Measurements from ENCODE around the gene SEMA4D.

DNA sequence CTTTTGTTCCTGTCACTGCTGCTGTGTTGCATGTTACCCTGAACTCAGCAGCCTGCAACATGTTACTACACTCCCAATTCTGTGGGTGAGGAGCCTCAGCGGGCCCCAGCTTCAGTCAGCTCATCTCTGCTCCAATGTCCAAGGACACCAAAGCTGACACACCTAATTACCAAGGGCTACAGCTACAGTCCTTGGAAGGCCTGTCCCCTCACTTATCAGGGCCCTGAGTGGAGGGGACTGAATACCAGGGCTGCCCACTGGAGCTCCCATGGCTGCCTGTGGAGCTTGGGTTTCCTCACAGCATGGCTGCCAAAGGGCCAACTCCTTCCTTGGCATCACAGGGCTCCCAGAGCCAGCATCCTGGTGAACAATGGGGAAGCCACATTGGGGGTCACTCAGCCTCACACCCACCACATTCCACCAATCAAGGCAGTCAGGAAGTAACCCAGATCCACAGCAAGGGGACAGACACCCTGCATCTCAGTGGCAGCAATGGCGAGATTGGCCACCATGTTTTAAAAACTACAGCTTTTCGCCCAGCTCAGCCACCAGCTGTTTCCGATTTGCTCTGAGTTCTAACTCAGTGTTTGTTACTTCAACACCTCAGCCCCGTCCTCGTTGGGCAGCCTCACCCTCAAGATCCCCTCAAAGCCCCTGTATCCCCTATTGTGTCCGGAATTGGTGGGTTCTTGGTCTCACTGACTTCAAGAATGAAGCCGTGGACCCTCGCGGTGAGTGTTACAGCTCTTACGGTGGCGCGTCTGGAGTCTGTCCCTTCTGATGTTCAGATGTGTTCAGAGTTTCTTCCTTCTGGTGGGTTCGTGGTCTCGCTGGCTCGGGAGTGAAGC is 18.9 kb downstream of the SEMA4D start:
- TF ChIP-seq, protein P1, sequence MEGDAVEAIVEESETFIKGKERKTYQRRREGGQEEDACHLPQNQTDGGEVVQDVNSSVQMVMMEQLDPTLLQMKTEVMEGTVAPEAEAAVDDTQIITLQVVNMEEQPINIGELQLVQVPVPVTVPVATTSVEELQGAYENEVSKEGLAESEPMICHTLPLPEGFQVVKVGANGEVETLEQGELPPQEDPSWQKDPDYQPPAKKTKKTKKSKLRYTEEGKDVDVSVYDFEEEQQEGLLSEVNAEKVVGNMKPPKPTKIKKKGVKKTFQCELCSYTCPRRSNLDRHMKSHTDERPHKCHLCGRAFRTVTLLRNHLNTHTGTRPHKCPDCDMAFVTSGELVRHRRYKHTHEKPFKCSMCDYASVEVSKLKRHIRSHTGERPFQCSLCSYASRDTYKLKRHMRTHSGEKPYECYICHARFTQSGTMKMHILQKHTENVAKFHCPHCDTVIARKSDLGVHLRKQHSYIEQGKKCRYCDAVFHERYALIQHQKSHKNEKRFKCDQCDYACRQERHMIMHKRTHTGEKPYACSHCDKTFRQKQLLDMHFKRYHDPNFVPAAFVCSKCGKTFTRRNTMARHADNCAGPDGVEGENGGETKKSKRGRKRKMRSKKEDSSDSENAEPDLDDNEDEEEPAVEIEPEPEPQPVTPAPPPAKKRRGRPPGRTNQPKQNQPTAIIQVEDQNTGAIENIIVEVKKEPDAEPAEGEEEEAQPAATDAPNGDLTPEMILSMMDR (IDR thresholded peaks at IDR 0.05) = no peak
- TF ChIP-seq POLR2A (IDR thresholded peaks at IDR 0.05) = no peak
